Astrocyte (in vitro differentiated cells and primary cell): ENCODE data around the gene EXOC6B. TPM values are rescaled to one million over a fixed set of nuclear protein-coding genes. Genes with fewer than 3 reads are reported as not detected.
A peak's percentile ranks its signal among the peaks of the same experiment; 100 is the strongest.

Experiments
- DNase-seq: peaks from one replicate; pipeline ENCODE4 v3.0.0-alpha.2; 2010; ENCODE audit warnings: low read depth
- FAIRE-seq: peaks from 2 replicates; lab custom pipeline; 2011; peaks lifted over from hg19 to GRCh38; lab: Jason Lieb, UNC
- H2AFZ ChIP-seq: 2 replicates; pipeline ENCODE4 v1.6.0; 2012; ENCODE audit warnings: low read depth, low read length, inconsistent platforms
- H3K27ac ChIP-seq: 2 replicates; pipeline ENCODE4 v1.5.1; 2011; ENCODE audit warnings: low read depth, low read length, inconsistent platforms
- H3K27me3 ChIP-seq: 2 replicates; pipeline ENCODE4 v1.6.0; 2011; ENCODE audit warnings: low read length, inconsistent platforms; ENCODE audit not compliant: insufficient read depth
- H3K36me3 ChIP-seq: 2 replicates; pipeline ENCODE4 v1.5.1; 2011; ENCODE audit warnings: low read length, inconsistent platforms; ENCODE audit not compliant: insufficient read depth
- H3K4me1 ChIP-seq: 2 replicates; pipeline ENCODE4 v1.5.1; 2011; ENCODE audit warnings: low read length, inconsistent platforms; ENCODE audit not compliant: insufficient read depth
- H3K4me2 ChIP-seq: 2 replicates; pipeline ENCODE4 v1.6.0; 2012; ENCODE audit warnings: low read length, inconsistent platforms
- H3K4me3 ChIP-seq: 2 replicates; pipeline ENCODE4 v1.5.1; 2011; ENCODE audit warnings: low read depth, mild to moderate bottlenecking, low read length, inconsistent platforms; ENCODE audit not compliant: insufficient read depth
- H3K79me2 ChIP-seq: 2 replicates; pipeline ENCODE4 v1.6.0; 2012; ENCODE audit warnings: mild to moderate bottlenecking, low read length, inconsistent platforms; ENCODE audit not compliant: insufficient read depth
- H3K9ac ChIP-seq: 2 replicates; pipeline ENCODE4 v1.6.0; 2012; ENCODE audit warnings: mild to moderate bottlenecking, low read length, inconsistent platforms
- H3K9me3 ChIP-seq: 2 replicates; pipeline ENCODE4 v1.5.1; 2012; ENCODE audit warnings: low read depth, mild to moderate bottlenecking, low read length, inconsistent platforms; ENCODE audit not compliant: insufficient read depth
- H4K20me1 ChIP-seq: 2 replicates; pipeline ENCODE4 v1.6.0; 2012; ENCODE audit warnings: low read length, inconsistent platforms; ENCODE audit not compliant: insufficient read depth
- H3K27ac Mint-ChIP-seq: one replicate; pipeline ENCODE4 v1.8.0; 2021; ENCODE audit warnings: mild to moderate bottlenecking, mixed read lengths; ENCODE audit not compliant: unreplicated experiment
- H3K27me3 Mint-ChIP-seq: one replicate; pipeline ENCODE4 v1.8.0; 2021; ENCODE audit warnings: low read depth, mixed read lengths; ENCODE audit not compliant: unreplicated experiment
- H3K36me3 Mint-ChIP-seq: one replicate; pipeline ENCODE4 v1.8.0; 2021; ENCODE audit warnings: low read depth, mixed read lengths; ENCODE audit not compliant: unreplicated experiment
- H3K4me1 Mint-ChIP-seq: one replicate; pipeline ENCODE4 v1.8.0; 2021; ENCODE audit warnings: low read depth, mixed read lengths; ENCODE audit not compliant: unreplicated experiment
- H3K4me3 Mint-ChIP-seq: one replicate; pipeline ENCODE4 v1.8.0; 2021; ENCODE audit warnings: mild to moderate bottlenecking, moderate library complexity, mixed read lengths; ENCODE audit not compliant: unreplicated experiment
- H3K9me3 Mint-ChIP-seq: one replicate; pipeline ENCODE4 v1.8.0; 2021; ENCODE audit warnings: mild to moderate bottlenecking, mixed read lengths; ENCODE audit not compliant: unreplicated experiment
- EZH2 ChIP-seq: IDR thresholded peaks from 2 replicates; pipeline ENCODE4 v1.6.1; 2012; ENCODE audit warnings: mild to moderate bottlenecking, low read length, inconsistent platforms; ENCODE audit not compliant: insufficient read depth
- total RNA-seq: library from RNA; stranded (reverse); gene quantifications from 2 replicates; pipeline ENCODE4 v1.2.1, GENCODE V29; 2021
- TF ChIP-seq, protein P1 (sequence below): IDR thresholded peaks from 2 replicates; pipeline ENCODE4 v1.5.1; 2011; ENCODE audit warnings: low read depth, mild to moderate bottlenecking, inconsistent platforms, low read length, moderate library complexity; ENCODE audit not compliant: insufficient read depth

EXOC6B gene
- total RNA-seq, 1 donor from 2014 or later, result 31.8 TPM

DNA sequence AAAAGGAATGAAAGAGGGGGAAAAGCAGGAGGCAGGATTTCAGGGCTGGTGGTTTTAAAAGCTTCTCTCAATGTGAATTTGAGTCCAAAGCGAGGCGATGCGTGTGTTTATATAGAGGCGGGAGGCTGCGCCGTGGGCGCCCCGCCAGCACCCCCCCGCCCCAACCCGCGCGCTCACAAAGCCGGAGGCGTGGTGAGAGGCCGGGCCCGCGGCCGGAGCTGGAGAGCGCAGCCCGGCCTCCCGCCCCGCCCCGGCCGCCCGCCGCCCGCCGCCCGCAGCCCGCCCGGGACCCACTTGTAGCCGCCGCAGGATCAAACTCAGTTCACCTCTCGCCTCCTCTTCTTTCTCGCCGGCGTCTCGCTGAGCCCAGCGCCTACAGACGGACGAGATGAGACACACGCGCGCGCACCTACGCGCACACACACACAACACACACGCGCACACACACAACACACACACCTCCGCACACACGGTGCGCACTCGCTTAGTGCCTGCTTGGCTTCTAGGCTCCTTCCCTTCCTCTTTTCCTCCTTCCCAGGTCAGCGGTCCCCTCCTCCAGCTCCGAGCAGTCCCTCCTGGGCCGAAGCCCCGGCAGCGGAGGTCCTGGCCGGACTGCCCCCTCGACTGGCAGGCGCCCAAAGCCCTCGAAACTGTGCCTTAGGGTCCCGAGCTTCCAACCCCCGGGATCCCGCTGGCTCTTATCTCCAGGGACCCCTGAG, 676.8 kb downstream of the EXOC6B start:
- no peak for DNase-seq
- peak overlapping the region; percentile 81 for H2AFZ ChIP-seq
- H3K9me3 Mint-ChIP-seq, result peaks cover 10% of the 10 kb centered on the region

DNA sequence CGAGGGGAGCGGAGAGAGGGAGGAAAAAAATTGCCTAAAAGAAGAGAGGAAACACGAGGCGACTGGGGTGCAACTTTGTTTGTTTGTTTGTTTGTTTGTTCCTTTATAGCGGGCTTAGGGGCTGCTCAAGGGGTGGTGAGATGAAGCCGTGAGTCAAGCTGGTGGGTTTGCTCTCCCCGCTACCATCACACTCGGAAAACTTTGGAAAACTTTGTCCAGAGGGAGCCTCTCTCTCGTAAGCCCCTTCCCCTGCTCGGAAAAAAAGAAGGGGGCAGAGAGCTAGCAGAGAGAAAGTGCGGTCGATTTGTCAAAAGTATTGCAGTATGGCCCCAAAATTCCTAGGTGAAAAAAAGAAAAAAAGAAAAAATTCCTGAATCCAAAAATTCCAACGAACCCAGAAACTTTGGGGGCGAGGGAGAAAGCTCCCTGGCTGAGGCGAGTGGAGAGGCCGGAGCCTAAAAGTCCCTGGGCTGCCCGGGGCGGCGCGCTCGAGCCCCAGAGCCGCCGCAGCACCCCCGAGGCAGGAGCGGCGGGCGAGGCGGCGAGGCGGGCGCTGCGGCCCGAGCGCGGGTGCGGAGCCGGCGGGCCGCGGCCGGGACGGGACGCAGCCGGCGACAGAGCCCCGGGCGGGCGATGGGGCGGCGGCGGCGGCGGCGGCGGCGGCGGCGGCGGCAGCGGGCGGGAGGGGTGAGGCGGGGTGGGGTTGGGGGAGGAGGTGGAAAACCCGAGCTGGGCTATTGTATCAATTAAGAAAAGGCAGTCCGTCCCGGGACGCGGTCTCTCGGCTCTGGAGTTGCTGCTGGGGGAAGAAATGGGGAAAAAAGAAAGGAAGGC, 677.6 kb downstream of the EXOC6B start:
- peaks cover 4% of the 10 kb centered on the region for H3K9me3 ChIP-seq
- H2AFZ ChIP-seq, result no peak overlapping the region
- TF ChIP-seq EZH2, result no peak
- TF ChIP-seq, protein P1, sequence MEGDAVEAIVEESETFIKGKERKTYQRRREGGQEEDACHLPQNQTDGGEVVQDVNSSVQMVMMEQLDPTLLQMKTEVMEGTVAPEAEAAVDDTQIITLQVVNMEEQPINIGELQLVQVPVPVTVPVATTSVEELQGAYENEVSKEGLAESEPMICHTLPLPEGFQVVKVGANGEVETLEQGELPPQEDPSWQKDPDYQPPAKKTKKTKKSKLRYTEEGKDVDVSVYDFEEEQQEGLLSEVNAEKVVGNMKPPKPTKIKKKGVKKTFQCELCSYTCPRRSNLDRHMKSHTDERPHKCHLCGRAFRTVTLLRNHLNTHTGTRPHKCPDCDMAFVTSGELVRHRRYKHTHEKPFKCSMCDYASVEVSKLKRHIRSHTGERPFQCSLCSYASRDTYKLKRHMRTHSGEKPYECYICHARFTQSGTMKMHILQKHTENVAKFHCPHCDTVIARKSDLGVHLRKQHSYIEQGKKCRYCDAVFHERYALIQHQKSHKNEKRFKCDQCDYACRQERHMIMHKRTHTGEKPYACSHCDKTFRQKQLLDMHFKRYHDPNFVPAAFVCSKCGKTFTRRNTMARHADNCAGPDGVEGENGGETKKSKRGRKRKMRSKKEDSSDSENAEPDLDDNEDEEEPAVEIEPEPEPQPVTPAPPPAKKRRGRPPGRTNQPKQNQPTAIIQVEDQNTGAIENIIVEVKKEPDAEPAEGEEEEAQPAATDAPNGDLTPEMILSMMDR, result no peak
- Mint-ChIP-seq H3K4me1 (peaks cover 8% of the 10 kb centered on the region), H3K4me3 (peak overlapping the region; percentile 83), H3K9me3 (peaks cover 10% of the 10 kb centered on the region), H3K27ac (no peak overlapping the region), H3K36me3 (no peaks in the 10 kb centered on the region), H3K27me3 (peaks cover 70% of the 10 kb centered on the region)
- no peaks in the 10 kb centered on the region for H3K79me2 ChIP-seq
- peaks cover 37% of the 10 kb centered on the region for H3K4me1 ChIP-seq
- no peak overlapping the region for H3K9ac ChIP-seq
- H3K36me3 ChIP-seq, result no peaks in the 10 kb centered on the region
- H4K20me1 ChIP-seq, result no peaks in the 10 kb centered on the region
- H3K4me2 ChIP-seq, result peak overlapping the region; percentile 94
- H3K27ac ChIP-seq, result no peak overlapping the region
- FAIRE-seq (no peak), DNase-seq (no peak)
- peaks cover 66% of the 10 kb centered on the region for H3K27me3 ChIP-seq
- H3K4me3 ChIP-seq, result peak overlapping the region; percentile 60

More for the DNA sequence above, 676.8 kb downstream of the EXOC6B start:
- Histone ChIP-seq H3K4me3 (peak overlapping the region; percentile 60), H3K9me3 (peaks cover 4% of the 10 kb centered on the region), H3K27me3 (peaks cover 64% of the 10 kb centered on the region), H3K4me1 (peaks cover 31% of the 10 kb centered on the region), H3K27ac (no peak overlapping the region), H3K9ac (peak overlapping the region; percentile 38), H3K79me2 (no peaks in the 10 kb centered on the region), H4K20me1 (no peaks in the 10 kb centered on the region), H3K36me3 (no peaks in the 10 kb centered on the region), H3K4me2 (peak overlapping the region; percentile 94)
- Mint-ChIP-seq H3K27ac (peak overlapping the region; percentile 41), H3K27me3 (peaks cover 68% of the 10 kb centered on the region), H3K36me3 (no peaks in the 10 kb centered on the region), H3K4me3 (peak overlapping the region; percentile 86), H3K4me1 (peaks cover 8% of the 10 kb centered on the region)
- TF ChIP-seq, protein P1, result no peak
- peak; percentile 98 for TF ChIP-seq EZH2
- FAIRE-seq, result no peak
